HEK293 (cell line): ENCODE results near the gene COL4A1.

ENCODE experiments used
- CTCF ChIP-seq: fragments of 450-650 bp; formaldehyde crosslinking; IDR thresholded peaks from 2 replicates; pipeline ENCODE4 v1.5.1; 2016; ENCODE audit warnings: missing biosample characterization, missing genetic modification characterization
- GLIS2 ChIP-seq: fragments of 450-650 bp; formaldehyde crosslinking; IDR thresholded peaks from 2 replicates; pipeline ENCODE4 v1.5.1; 2016; ENCODE audit warnings: missing biosample characterization, missing genetic modification characterization
- MYNN ChIP-seq: fragments of 450-650 bp; formaldehyde crosslinking; IDR thresholded peaks from 2 replicates; pipeline ENCODE4 v1.5.1; 2016; ENCODE audit warnings: missing biosample characterization, missing genetic modification characterization, borderline replicate concordance
- SCRT1 ChIP-seq: fragments of 450-650 bp; formaldehyde crosslinking; IDR thresholded peaks from 2 replicates; pipeline ENCODE4 v1.5.1; 2016; ENCODE audit warnings: missing biosample characterization, missing genetic modification characterization, borderline replicate concordance
- SP7 ChIP-seq: fragments of 450-650 bp; formaldehyde crosslinking; IDR thresholded peaks from 2 replicates; pipeline ENCODE4 v1.5.1; 2016; ENCODE audit warnings: missing biosample characterization, missing genetic modification characterization
- ZNF133 ChIP-seq: fragments of 450-650 bp; formaldehyde crosslinking; IDR thresholded peaks from 2 replicates; pipeline ENCODE4 v1.5.1; 2016; ENCODE audit warnings: missing biosample characterization, missing genetic modification characterization
- ZNF184 ChIP-seq: fragments of 450-650 bp; IDR thresholded peaks from 2 replicates; pipeline ENCODE4 v1.5.1; 2018; ENCODE audit warnings: missing biosample characterization, mild to moderate bottlenecking, missing genetic modification characterization
- ZNF274 ChIP-seq, 2 experiments: fragments of 200-500 bp in 1 of 2; fragments of 450-650 bp in 1 of 2; sonication (Bioruptor generic) in 1 of 2; formaldehyde crosslinking in 1 of 2; IDR thresholded peaks; 2 replicates each; pipeline versions ENCODE4 v1.5.1 to v1.6.1; 2014 to 2016; ENCODE audit warnings: borderline replicate concordance in 1 of 2, inconsistent platforms in 1 of 2, low read length in 1 of 2, missing biosample characterization in 1 of 2, missing genetic modification characterization in 1 of 2
- ZNF324 ChIP-seq: fragments of 450-650 bp; formaldehyde crosslinking; IDR thresholded peaks from 2 replicates; pipeline ENCODE4 v1.5.1; 2016; ENCODE audit warnings: missing biosample characterization, missing genetic modification characterization
- TF ChIP-seq, protein P1 (sequence below): fragments of 450-650 bp; formaldehyde crosslinking; IDR thresholded peaks from 2 replicates; pipeline ENCODE4 v1.5.1; 2016; ENCODE audit warnings: missing biosample characterization, missing genetic modification characterization

DNA sequence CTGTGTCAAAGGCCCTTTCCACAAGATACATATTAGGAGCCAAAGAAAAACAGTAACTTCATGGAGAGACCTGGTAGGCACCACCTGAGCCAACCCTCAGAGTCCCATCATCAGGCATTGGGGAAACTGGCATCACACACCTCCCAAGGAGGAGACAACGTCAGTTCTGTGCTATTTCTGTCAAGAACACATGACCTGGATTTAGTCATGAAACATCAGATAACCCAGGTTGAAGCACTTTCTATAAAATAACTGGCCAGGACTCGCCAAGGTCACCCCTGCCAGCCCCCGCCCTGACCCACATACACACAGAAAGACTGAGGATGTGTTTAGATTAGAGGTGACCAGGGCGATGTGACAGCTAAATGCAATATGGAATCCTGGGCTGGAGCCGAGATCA is 35.6 kb downstream of the COL4A1 start:
- TF ChIP-seq, protein P1, sequence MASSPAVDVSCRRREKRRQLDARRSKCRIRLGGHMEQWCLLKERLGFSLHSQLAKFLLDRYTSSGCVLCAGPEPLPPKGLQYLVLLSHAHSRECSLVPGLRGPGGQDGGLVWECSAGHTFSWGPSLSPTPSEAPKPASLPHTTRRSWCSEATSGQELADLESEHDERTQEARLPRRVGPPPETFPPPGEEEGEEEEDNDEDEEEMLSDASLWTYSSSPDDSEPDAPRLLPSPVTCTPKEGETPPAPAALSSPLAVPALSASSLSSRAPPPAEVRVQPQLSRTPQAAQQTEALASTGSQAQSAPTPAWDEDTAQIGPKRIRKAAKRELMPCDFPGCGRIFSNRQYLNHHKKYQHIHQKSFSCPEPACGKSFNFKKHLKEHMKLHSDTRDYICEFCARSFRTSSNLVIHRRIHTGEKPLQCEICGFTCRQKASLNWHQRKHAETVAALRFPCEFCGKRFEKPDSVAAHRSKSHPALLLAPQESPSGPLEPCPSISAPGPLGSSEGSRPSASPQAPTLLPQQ (tag by site-specific recombination), result no peak
- TF ChIP-seq ZNF133 (tag by site-specific recombination) (no peak), SCRT1 (tag by site-specific recombination) (no peak), CTCF (tag by site-specific recombination) (no peak), ZNF324 (tag by site-specific recombination) (no peak), SP7 (tag by site-specific recombination) (no peak), MYNN (no peak), GLIS2 (tag by site-specific recombination) (no peak), ZNF184 (tag by site-specific recombination) (no peak), ZNF274 (IDR thresholded peaks at IDR 0.05; ENCODE audit: low read length) (no peak), ZNF274 (tag by site-specific recombination; IDR thresholded peaks at IDR 0.05; ENCODE audit: borderline replicate concordance) (no peak)
